GM23338 (cell line): ENCODE measurements around the gene CTTNBP2. TPM values are rescaled to one million over a fixed set of nuclear protein-coding genes. Genes with fewer than 3 reads are reported as not detected.

ENCODE experiments used
- ATAC-seq: fragments of 200-7000 bp; cut with Tn5 transposase; 3 replicates; pipeline ENCODE4 v1.9.1; 2020
- DNase-seq: peaks from one replicate; pipeline ENCODE4 v3.0.0-alpha.2; 2015; ENCODE audit warnings: low spot score
- H2AFZ ChIP-seq: fragments of 200-600 bp; sonication (generic); 2 replicates; pipeline ENCODE4 v1.8.0; 2016; ENCODE audit warnings: antibody characterized with exemption, mild to moderate bottlenecking, moderate library complexity
- H3F3A ChIP-seq: fragments of 200-600 bp; sonication (generic); replicated peaks from 2 replicates; pipeline ENCODE4 v1.8.0; 2017; ENCODE audit warnings: antibody characterized with exemption, mixed run types, low read depth
- H3K27ac ChIP-seq: fragments of 200-600 bp; sonication (generic); 2 replicates; pipeline ENCODE4 v1.6.1; 2016; ENCODE audit warnings: low read depth
- H3K27me3 ChIP-seq: fragments of 200-600 bp; sonication (generic); 2 replicates; pipeline ENCODE4 v1.8.0; 2016; ENCODE audit warnings: mild to moderate bottlenecking, mixed run types, moderate library complexity; ENCODE audit not compliant: insufficient read depth
- H3K36me3 ChIP-seq: fragments of 200-600 bp; sonication (generic); 2 replicates; pipeline ENCODE4 v1.8.0; 2016; ENCODE audit warnings: mild to moderate bottlenecking; ENCODE audit not compliant: insufficient read depth
- H3K4me1 ChIP-seq: fragments of 200-600 bp; sonication (generic); 2 replicates; pipeline ENCODE4 v1.8.0; 2016; ENCODE audit warnings: mild to moderate bottlenecking, moderate library complexity; ENCODE audit not compliant: insufficient read depth
- H3K4me2 ChIP-seq: fragments of 200-600 bp; sonication (generic); 2 replicates; pipeline ENCODE4 v1.7.1; 2017; ENCODE audit warnings: mixed run types
- H3K4me3 ChIP-seq: fragments of 200-600 bp; sonication (generic); 2 replicates; pipeline ENCODE4 v1.6.1; 2016; ENCODE audit warnings: mixed run types
- H3K79me2 ChIP-seq: fragments of 200-600 bp; sonication (generic); replicated peaks from 2 replicates; pipeline ENCODE4 v1.8.0; 2017; ENCODE audit warnings: mild to moderate bottlenecking; ENCODE audit not compliant: insufficient read depth
- H3K9me2 ChIP-seq: fragments of 200-600 bp; sonication (generic); 2 replicates; pipeline ENCODE4 v1.8.0; 2017; ENCODE audit not compliant: insufficient read depth
- H4K20me1 ChIP-seq: fragments of 200-600 bp; sonication (generic); replicated peaks from 2 replicates; pipeline ENCODE4 v1.8.0; 2017; ENCODE audit warnings: mild to moderate bottlenecking; ENCODE audit not compliant: insufficient read depth
- H3K27ac Mint-ChIP-seq: 2 replicates; pipeline ENCODE4 v1.8.0; 2020; ENCODE audit warnings: inconsistent platforms, mild to moderate bottlenecking, moderate library complexity, mixed read lengths
- H3K27me3 Mint-ChIP-seq: 3 replicates; pipeline ENCODE4 v1.8.0; 2022; ENCODE audit warnings: low read depth, mild to moderate bottlenecking, moderate library complexity, mixed read lengths, inconsistent platforms; ENCODE audit not compliant: insufficient read depth, poor library complexity
- H3K36me3 Mint-ChIP-seq: 3 replicates; pipeline ENCODE4 v1.8.0; 2021; ENCODE audit warnings: low read depth, mild to moderate bottlenecking, inconsistent platforms, moderate library complexity, mixed read lengths
- H3K4me1 Mint-ChIP-seq: 3 replicates; pipeline ENCODE4 v1.8.0; 2020; ENCODE audit warnings: mild to moderate bottlenecking, inconsistent platforms, mixed read lengths
- H3K4me3 Mint-ChIP-seq: 3 replicates; pipeline ENCODE4 v1.8.0; 2021; ENCODE audit warnings: moderate library complexity, mild to moderate bottlenecking, inconsistent platforms, mixed read lengths
- H3K9me3 Mint-ChIP-seq: 3 replicates; pipeline ENCODE4 v1.8.0; 2020; ENCODE audit warnings: moderate library complexity, mild to moderate bottlenecking, inconsistent platforms, mixed read lengths
- EZH2phosphoT487 ChIP-seq: fragments of 200-600 bp; sonication (generic); IDR thresholded peaks from one replicate; pipeline ENCODE4 v1.8.1; 2018; ENCODE audit warnings: antibody characterized with exemption; ENCODE audit not compliant: unreplicated experiment
- POLR2AphosphoS5 ChIP-seq: IDR thresholded peaks from 2 replicates; pipeline ENCODE4 v1.6.1; 2016; ENCODE audit warnings: antibody characterized with exemption, low read depth
- long read RNA-seq: library from polyadenylated mRNA; unstranded; transcript quantifications from one replicate; pipeline ENCODE4 v2.0.0, GENCODE V29; 2020; ENCODE audit not compliant: unreplicated experiment
- polyA plus RNA-seq: library from polyadenylated mRNA; unstranded; fragments of >200 nt; fragmentation: Nextera tagmentation; extraction: Ambion mirVana; gene quantifications from 2 replicates; pipeline ENCODE4 v1.2.1, GENCODE V29; 2016
- total RNA-seq: library from RNA; depleted of rRNA; stranded (reverse); fragments of >200 nt; shearing (Covaris generic); gene quantifications from 2 replicates; pipeline ENCODE4 v1.2.3, GENCODE V29; 2014; rRNA removed
- TF ChIP-seq, protein P1 (sequence below), 2 experiments: fragments of 200-600 bp in 1 of 2; sonication (generic) in 1 of 2; conservative IDR thresholded peaks; 2 replicates each; pipeline versions ENCODE4 v1.5.1 to v1.6.1; 2016 to 2017; ENCODE audit warnings: antibody characterized with exemption in 2 of 2, low read depth in 2 of 2, mild to moderate bottlenecking in 2 of 2, moderate library complexity in 1 of 2
- TF ChIP-seq, protein P2 (sequence below): IDR thresholded peaks from 2 replicates; pipeline ENCODE4 v1.6.1; 2016; ENCODE audit warnings: antibody characterized with exemption
- TF ChIP-seq, protein P3 (sequence below): fragments of 250-450 bp; sonication (Bioruptor Pico); IDR thresholded peaks from 2 replicates; pipeline ENCODE4 v1.5.0; 2020; ENCODE audit warnings: mild to moderate bottlenecking, moderate library complexity

Gene CTTNBP2, protein sequence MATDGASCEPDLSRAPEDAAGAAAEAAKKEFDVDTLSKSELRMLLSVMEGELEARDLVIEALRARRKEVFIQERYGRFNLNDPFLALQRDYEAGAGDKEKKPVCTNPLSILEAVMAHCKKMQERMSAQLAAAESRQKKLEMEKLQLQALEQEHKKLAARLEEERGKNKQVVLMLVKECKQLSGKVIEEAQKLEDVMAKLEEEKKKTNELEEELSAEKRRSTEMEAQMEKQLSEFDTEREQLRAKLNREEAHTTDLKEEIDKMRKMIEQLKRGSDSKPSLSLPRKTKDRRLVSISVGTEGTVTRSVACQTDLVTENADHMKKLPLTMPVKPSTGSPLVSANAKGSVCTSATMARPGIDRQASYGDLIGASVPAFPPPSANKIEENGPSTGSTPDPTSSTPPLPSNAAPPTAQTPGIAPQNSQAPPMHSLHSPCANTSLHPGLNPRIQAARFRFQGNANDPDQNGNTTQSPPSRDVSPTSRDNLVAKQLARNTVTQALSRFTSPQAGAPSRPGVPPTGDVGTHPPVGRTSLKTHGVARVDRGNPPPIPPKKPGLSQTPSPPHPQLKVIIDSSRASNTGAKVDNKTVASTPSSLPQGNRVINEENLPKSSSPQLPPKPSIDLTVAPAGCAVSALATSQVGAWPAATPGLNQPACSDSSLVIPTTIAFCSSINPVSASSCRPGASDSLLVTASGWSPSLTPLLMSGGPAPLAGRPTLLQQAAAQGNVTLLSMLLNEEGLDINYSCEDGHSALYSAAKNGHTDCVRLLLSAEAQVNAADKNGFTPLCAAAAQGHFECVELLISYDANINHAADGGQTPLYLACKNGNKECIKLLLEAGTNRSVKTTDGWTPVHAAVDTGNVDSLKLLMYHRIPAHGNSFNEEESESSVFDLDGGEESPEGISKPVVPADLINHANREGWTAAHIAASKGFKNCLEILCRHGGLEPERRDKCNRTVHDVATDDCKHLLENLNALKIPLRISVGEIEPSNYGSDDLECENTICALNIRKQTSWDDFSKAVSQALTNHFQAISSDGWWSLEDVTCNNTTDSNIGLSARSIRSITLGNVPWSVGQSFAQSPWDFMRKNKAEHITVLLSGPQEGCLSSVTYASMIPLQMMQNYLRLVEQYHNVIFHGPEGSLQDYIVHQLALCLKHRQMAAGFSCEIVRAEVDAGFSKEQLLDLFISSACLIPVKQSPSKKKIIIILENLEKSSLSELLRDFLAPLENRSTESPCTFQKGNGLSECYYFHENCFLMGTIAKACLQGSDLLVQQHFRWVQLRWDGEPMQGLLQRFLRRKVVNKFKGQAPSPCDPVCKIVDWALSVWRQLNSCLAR (N-terminal part only)
- total RNA-seq: 22.7 and 26.8 TPM in 2 replicates
- 30.7 and 31.7 TPM in 2 replicates for polyA plus RNA-seq
- long read RNA-seq, partial matches to known transcripts: 1 of 4 reads
- long read RNA-seq, other reads (novel, unspliced or antisense): 3 of 4 reads

DNA sequence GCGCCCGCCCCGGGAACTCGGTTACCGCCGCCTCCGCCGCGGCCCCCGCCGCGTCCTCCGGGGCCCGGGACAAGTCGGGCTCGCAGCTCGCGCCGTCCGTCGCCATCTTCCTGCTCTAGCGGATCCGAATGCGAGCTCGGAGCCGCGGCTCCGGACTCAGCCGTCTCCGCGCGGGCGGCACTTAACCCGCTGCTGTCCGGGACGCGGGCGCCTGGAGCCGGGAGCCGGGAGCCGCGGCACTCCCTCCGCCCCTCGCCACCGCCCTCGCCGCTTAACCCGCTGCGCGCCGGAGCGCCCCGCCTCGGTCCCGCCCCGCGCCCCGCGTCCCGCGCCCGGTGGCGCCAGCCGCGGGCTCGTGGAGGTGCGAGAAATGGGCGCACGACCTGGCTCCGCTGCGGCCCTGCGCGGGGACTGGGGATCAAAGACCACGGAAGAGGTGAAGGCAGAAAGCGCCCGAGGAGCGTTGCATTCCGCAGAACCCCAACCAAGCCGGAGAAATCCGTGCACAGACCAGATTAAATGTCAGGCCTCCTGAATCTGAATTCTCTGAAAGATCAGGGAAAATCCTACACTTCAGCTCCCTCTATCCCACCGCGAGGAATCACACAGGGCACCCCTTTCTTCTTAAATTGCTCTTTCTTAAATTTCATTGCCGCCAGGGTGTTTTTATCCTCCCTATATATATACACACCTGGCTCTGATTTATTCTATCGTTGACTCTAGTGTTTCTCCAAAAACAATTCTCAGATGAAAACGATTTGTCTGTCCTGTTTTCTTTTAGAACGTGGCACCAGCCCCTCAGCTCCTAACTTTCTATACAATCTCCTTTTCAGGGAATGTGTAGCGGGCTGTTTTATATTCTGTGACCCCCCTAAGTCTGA is at the start of gene CTTNBP2:
Gene CTTNBP2, minus strand, starts transcription at position 132 of the 881 bp plus-strand sequence. Its CDS starts 26 bp downstream, at position 106.
- peaks cover 10% of the 10 kb centered on the region for H3K27me3 Mint-ChIP-seq
- H3F3A ChIP-seq: no peaks in the 10 kb centered on the region
- TF ChIP-seq POLR2AphosphoS5 (peak; percentile 31; the same call in 1 of the 2 replicates), EZH2phosphoT487 (no peak)
- TF ChIP-seq, protein P1, sequence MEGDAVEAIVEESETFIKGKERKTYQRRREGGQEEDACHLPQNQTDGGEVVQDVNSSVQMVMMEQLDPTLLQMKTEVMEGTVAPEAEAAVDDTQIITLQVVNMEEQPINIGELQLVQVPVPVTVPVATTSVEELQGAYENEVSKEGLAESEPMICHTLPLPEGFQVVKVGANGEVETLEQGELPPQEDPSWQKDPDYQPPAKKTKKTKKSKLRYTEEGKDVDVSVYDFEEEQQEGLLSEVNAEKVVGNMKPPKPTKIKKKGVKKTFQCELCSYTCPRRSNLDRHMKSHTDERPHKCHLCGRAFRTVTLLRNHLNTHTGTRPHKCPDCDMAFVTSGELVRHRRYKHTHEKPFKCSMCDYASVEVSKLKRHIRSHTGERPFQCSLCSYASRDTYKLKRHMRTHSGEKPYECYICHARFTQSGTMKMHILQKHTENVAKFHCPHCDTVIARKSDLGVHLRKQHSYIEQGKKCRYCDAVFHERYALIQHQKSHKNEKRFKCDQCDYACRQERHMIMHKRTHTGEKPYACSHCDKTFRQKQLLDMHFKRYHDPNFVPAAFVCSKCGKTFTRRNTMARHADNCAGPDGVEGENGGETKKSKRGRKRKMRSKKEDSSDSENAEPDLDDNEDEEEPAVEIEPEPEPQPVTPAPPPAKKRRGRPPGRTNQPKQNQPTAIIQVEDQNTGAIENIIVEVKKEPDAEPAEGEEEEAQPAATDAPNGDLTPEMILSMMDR (conservative IDR thresholded peaks at IDR 0.05; ENCODE audit: low read depth in 2 of 2): peak in 1 of 2 experiments; percentile 8; a peak in 1 of 4 replicates
- TF ChIP-seq, protein P2, sequence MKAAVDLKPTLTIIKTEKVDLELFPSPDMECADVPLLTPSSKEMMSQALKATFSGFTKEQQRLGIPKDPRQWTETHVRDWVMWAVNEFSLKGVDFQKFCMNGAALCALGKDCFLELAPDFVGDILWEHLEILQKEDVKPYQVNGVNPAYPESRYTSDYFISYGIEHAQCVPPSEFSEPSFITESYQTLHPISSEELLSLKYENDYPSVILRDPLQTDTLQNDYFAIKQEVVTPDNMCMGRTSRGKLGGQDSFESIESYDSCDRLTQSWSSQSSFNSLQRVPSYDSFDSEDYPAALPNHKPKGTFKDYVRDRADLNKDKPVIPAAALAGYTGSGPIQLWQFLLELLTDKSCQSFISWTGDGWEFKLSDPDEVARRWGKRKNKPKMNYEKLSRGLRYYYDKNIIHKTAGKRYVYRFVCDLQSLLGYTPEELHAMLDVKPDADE: no peak
- H3K4me3 Mint-ChIP-seq: peak within 1 kb of the TSS; percentile 86
- peak within 1 kb of the TSS; percentile 91 for H2AFZ ChIP-seq
- H3K27ac Mint-ChIP-seq: peak within 1 kb of the TSS; percentile 63
- no peaks in the 10 kb centered on the region for H3K27me3 ChIP-seq
- ATAC-seq: peak; percentile 65
- H3K9me2 ChIP-seq: no peaks in the 10 kb centered on the region
- no peaks in the 10 kb centered on the region for H3K9me3 Mint-ChIP-seq
- H3K4me3 ChIP-seq: peak within 1 kb of the TSS; percentile 76
- no peaks in the 10 kb centered on the region; the same call in 2 of the 3 replicates for H3K36me3 Mint-ChIP-seq
- H3K27ac ChIP-seq: no peak within 1 kb of the TSS
- H3K79me2 ChIP-seq: peaks cover 34% of the 10 kb centered on the region
- H3K4me1 ChIP-seq: peaks cover 64% of the 10 kb centered on the region
- H4K20me1 ChIP-seq: no peaks in the 10 kb centered on the region
- no peaks in the 10 kb centered on the region for H3K36me3 ChIP-seq
- DNase-seq: peak; percentile 85
- H3K4me2 ChIP-seq: peak within 1 kb of the TSS; percentile 89
- H3K4me1 Mint-ChIP-seq: peaks cover 71% of the 10 kb centered on the region

DNA sequence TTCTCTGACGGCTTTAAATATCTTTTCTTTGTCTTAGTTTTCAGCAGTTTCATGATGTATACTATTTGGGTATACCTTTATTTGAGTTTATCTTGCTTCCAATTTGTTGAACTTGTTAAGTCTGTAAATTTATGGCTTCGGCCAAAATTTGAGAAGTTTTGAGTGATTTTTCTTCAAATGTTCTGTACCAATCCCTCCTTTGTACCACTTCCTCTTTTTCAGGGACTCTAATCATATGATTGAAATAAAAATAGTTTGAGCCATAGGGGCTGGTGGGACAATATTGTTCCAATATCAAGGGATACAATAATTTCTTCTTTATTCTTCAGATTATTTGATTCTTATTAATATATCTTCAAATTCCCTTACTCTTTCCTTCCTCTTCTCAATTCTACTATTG is 43.1 kb upstream of the CTTNBP2 start:
- Mint-ChIP-seq H3K36me3 (no peaks in the 10 kb centered on the region), H3K27me3 (peaks cover 2% of the 10 kb centered on the region), H3K4me3 (no peak overlapping the region), H3K9me3 (peaks cover 7% of the 10 kb centered on the region; the same call in 2 of the 3 replicates), H3K4me1 (no peaks in the 10 kb centered on the region), H3K27ac (no peak overlapping the region)
- Histone ChIP-seq H3F3A (no peaks in the 10 kb centered on the region), H3K4me3 (no peak overlapping the region), H3K4me1 (no peaks in the 10 kb centered on the region), H3K79me2 (no peaks in the 10 kb centered on the region), H2AFZ (no peak overlapping the region), H3K27me3 (no peaks in the 10 kb centered on the region), H4K20me1 (no peaks in the 10 kb centered on the region), H3K9me2 (no peaks in the 10 kb centered on the region), H3K36me3 (no peaks in the 10 kb centered on the region), H3K4me2 (no peak overlapping the region), H3K27ac (no peak overlapping the region)
- no peak for ATAC-seq
- DNase-seq: no peak
- TF ChIP-seq, protein P3, sequence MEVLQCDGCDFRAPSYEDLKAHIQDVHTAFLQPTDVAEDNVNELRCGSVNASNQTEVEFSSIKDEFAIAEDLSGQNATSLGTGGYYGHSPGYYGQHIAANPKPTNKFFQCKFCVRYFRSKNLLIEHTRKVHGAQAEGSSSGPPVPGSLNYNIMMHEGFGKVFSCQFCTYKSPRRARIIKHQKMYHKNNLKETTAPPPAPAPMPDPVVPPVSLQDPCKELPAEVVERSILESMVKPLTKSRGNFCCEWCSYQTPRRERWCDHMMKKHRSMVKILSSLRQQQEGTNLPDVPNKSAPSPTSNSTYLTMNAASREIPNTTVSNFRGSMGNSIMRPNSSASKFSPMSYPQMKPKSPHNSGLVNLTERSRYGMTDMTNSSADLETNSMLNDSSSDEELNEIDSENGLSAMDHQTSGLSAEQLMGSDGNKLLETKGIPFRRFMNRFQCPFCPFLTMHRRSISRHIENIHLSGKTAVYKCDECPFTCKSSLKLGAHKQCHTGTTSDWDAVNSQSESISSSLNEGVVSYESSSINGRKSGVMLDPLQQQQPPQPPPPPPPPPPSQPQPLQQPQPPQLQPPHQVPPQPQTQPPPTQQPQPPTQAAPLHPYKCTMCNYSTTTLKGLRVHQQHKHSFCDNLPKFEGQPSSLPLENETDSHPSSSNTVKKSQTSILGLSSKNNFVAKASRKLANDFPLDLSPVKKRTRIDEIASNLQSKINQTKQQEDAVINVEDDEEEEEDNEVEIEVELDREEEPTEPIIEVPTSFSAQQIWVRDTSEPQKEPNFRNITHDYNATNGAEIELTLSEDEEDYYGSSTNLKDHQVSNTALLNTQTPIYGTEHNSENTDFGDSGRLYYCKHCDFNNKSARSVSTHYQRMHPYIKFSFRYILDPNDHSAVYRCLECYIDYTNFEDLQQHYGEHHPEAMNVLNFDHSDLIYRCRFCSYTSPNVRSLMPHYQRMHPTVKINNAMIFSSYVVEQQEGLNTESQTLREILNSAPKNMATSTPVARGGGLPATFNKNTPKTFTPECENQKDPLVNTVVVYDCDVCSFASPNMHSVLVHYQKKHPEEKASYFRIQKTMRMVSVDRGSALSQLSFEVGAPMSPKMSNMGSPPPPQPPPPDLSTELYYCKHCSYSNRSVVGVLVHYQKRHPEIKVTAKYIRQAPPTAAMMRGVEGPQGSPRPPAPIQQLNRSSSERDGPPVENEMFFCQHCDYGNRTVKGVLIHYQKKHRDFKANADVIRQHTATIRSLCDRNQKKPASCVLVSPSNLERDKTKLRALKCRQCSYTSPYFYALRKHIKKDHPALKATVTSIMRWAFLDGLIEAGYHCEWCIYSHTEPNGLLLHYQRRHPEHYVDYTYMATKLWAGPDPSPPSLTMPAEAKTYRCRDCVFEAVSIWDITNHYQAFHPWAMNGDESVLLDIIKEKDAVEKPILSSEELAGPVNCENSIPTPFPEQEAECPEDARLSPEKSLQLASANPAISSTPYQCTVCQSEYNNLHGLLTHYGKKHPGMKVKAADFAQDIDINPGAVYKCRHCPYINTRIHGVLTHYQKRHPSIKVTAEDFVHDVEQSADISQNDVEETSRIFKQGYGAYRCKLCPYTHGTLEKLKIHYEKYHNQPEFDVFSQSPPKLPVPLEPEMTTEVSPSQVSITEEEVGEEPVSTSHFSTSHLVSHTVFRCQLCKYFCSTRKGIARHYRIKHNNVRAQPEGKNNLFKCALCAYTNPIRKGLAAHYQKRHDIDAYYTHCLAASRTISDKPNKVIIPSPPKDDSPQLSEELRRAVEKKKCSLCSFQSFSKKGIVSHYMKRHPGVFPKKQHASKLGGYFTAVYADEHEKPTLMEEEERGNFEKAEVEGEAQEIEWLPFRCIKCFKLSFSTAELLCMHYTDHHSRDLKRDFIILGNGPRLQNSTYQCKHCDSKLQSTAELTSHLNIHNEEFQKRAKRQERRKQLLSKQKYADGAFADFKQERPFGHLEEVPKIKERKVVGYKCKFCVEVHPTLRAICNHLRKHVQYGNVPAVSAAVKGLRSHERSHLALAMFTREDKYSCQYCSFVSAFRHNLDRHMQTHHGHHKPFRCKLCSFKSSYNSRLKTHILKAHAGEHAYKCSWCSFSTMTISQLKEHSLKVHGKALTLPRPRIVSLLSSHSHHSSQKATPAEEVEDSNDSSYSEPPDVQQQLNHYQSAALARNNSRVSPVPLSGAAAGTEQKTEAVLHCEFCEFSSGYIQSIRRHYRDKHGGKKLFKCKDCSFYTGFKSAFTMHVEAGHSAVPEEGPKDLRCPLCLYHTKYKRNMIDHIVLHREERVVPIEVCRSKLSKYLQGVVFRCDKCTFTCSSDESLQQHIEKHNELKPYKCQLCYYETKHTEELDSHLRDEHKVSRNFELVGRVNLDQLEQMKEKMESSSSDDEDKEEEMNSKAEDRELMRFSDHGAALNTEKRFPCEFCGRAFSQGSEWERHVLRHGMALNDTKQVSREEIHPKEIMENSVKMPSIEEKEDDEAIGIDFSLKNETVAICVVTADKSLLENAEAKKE (CRISPR knock-in tag): no peak
